SW 1271 (cell line): ENCODE measurements around the gene RGS6.

ENCODE experiments used
- DNase-seq, 2 experiments: peaks; one replicate each; lab custom pipeline; 2025; lab: John Stamatoyannopoulos, UW

The RGS6 gene

GRCh38 chr14:71947947-71948500, 15.8 kb downstream of the RGS6 start:
- no peak for DNase-seq

GRCh38 chr14:71952381-71953363, 20.4 kb downstream of the RGS6 start:
- DNase-seq, result no peak

- no peak for DNase-seq
Measured at GRCh38 chr14:71956920-71957563, 24.8 kb downstream of the RGS6 start.

GRCh38 chr14:71959055-71959454, 26.8 kb downstream of the RGS6 start:
- no peak for DNase-seq

- no peak for DNase-seq
Measured at GRCh38 chr14:71960494-71961353, 28.5 kb downstream of the RGS6 start.

GRCh38 chr14:71961972-71962371, 29.7 kb downstream of the RGS6 start:
- no peak for DNase-seq

- no peak for DNase-seq
Measured at GRCh38 chr14:71964716-71965115, 32.5 kb downstream of the RGS6 start.

- DNase-seq, result no peak
Measured at GRCh38 chr14:71966528-71966927, 34.3 kb downstream of the RGS6 start.

GRCh38 chr14:71967704-71968103, 35.5 kb downstream of the RGS6 start:
- DNase-seq, result no peak

GRCh38 chr14:71970272-71970671, 38.0 kb downstream of the RGS6 start:
- DNase-seq, result no peak

GRCh38 chr14:71985538-71986189, 53.4 kb downstream of the RGS6 start:
- DNase-seq, result no peak

- DNase-seq, result no peak
Measured at GRCh38 chr14:71988476-71988875, 56.2 kb downstream of the RGS6 start.

- no peak for DNase-seq
Measured at GRCh38 chr14:71988939-71989338, 56.7 kb downstream of the RGS6 start.

- no peak for DNase-seq
Measured at GRCh38 chr14:71994416-71994815, 62.2 kb downstream of the RGS6 start.

- DNase-seq, result no peak
Measured at GRCh38 chr14:71995741-71996140, 63.5 kb downstream of the RGS6 start.

- no peak for DNase-seq
Measured at GRCh38 chr14:71996610-71997009, 64.4 kb downstream of the RGS6 start.

- no peak for DNase-seq
Measured at GRCh38 chr14:72000907-72001306, 68.7 kb downstream of the RGS6 start.

GRCh38 chr14:72002731-72003130, 70.5 kb downstream of the RGS6 start:
- DNase-seq, result no peak

- DNase-seq, result no peak
Measured at GRCh38 chr14:72008666-72009065, 76.4 kb downstream of the RGS6 start.

- no peak for DNase-seq
Measured at GRCh38 chr14:72010474-72010873, 78.2 kb downstream of the RGS6 start.

- no peak for DNase-seq
Measured at GRCh38 chr14:72013721-72014345, 81.6 kb downstream of the RGS6 start.
